Activated CD8-positive, alpha-beta memory T cell treated with anti-CD3 and anti-CD28 coated beads for 4 hours (primary cell): ENCODE measurements around the gene PABPN1L.
"Not testable (repeated sequence)": the region's sequence is repeated elsewhere in the genome, so short reads cannot be mapped to it uniquely, and the experiment has no call there.

Experiments used
- DNase-seq, 2 donors: peaks; one replicate each; pipeline ENCODE4 v3.0.0-alpha.2; 2020; ENCODE audit warnings: low read depth in 2 of 2

PABPN1L gene

GRCh38 chr16:88901718-88902337 lies 35.4 kb upstream of the PABPN1L start:
- no peak for DNase-seq

- DNase-seq, result no peak
Measured at GRCh38 chr16:88900662-88901052, 34.2 kb upstream of the PABPN1L start.

- DNase-seq, result no peak
Measured at GRCh38 chr16:88899901-88900661, 33.6 kb upstream of the PABPN1L start.

GRCh38 chr16:88897696-88898425 lies 31.4 kb upstream of the PABPN1L start:
- no peak for DNase-seq

GRCh38 chr16:88896238-88897070 lies 30.0 kb upstream of the PABPN1L start:
- no peak for DNase-seq

- no peak for DNase-seq
Measured at GRCh38 chr16:88895335-88895734, 28.9 kb upstream of the PABPN1L start.

- no peak for DNase-seq
Measured at GRCh38 chr16:88894681-88895300, 28.3 kb upstream of the PABPN1L start.

GRCh38 chr16:88894266-88894665 lies 27.8 kb upstream of the PABPN1L start:
- DNase-seq, result not testable (repeated sequence)

GRCh38 chr16:88893127-88893968 lies 26.9 kb upstream of the PABPN1L start:
- DNase-seq, result no peak

GRCh38 chr16:88892065-88892464 lies 25.6 kb upstream of the PABPN1L start:
- DNase-seq, result no peak

- DNase-seq, result no peak
Measured at GRCh38 chr16:88891083-88891482, 24.6 kb upstream of the PABPN1L start.

- not testable (repeated sequence) for DNase-seq
Measured at GRCh38 chr16:88889702-88890352, 23.4 kb upstream of the PABPN1L start.

GRCh38 chr16:88888461-88889387 lies 22.3 kb upstream of the PABPN1L start:
- DNase-seq, result no peak

- DNase-seq, result no peak
Measured at GRCh38 chr16:88888057-88888456, 21.6 kb upstream of the PABPN1L start.

- no peak for DNase-seq
Measured at GRCh38 chr16:88886845-88887521, 20.5 kb upstream of the PABPN1L start.

- no peak for DNase-seq
Measured at GRCh38 chr16:88886420-88886844, 20.0 kb upstream of the PABPN1L start.

GRCh38 chr16:88885693-88886280 lies 19.3 kb upstream of the PABPN1L start:
- no peak for DNase-seq
